ENCODE data around the gene PGA4. TPM values are rescaled to one million over a fixed set of nuclear protein-coding genes. Genes with fewer than 3 reads are reported as not detected.

Gene PGA4
- total RNA-seq, 3 donors from 2014 or later: 1.8 to 8.9 TPM; not detected in 1

DNA sequence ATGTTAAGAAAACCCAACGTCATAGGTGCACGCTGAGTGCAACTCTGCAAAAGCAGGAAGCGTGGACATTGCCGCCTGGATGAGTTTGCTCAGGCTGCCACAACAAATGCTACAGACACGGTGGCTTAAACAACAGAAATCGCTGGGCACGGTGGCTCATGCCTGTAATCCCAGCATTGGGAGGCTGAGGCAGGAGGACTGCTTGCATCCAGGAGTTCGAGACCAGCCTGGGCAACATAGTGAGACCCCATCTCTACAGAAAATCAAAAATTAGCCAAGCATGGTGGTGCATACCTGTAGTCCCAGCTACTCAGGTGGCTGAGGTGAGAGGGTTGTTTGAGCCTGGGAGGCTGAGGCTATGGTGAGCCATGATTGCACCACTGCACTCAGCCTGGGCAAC, 32.2 kb upstream of the PGA4 start:
- no peaks in the 10 kb centered on the region for H3K4me1 ChIP-seq
- no peaks in the 10 kb centered on the region for H3K9me3 ChIP-seq
- H3K27ac ChIP-seq: no peak overlapping the region
- intact Hi-C loops (cut with DNase I; ENCODE audit: low total_unique reads): no loop called here
- DNase-seq (ENCODE audit: low spot score in 2 of 2): no peak
- H3K36me3 ChIP-seq: no peaks in the 10 kb centered on the region
- H3K27me3 ChIP-seq: no peaks in the 10 kb centered on the region
- H3K4me3 ChIP-seq: no peak overlapping the region
- TF ChIP-seq POLR2AphosphoS5 (IDR thresholded peaks at IDR 0.05): no peak
- TF ChIP-seq, protein P1, sequence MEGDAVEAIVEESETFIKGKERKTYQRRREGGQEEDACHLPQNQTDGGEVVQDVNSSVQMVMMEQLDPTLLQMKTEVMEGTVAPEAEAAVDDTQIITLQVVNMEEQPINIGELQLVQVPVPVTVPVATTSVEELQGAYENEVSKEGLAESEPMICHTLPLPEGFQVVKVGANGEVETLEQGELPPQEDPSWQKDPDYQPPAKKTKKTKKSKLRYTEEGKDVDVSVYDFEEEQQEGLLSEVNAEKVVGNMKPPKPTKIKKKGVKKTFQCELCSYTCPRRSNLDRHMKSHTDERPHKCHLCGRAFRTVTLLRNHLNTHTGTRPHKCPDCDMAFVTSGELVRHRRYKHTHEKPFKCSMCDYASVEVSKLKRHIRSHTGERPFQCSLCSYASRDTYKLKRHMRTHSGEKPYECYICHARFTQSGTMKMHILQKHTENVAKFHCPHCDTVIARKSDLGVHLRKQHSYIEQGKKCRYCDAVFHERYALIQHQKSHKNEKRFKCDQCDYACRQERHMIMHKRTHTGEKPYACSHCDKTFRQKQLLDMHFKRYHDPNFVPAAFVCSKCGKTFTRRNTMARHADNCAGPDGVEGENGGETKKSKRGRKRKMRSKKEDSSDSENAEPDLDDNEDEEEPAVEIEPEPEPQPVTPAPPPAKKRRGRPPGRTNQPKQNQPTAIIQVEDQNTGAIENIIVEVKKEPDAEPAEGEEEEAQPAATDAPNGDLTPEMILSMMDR (IDR thresholded peaks at IDR 0.05): no peak
- TF ChIP-seq POLR2A (IDR thresholded peaks at IDR 0.05): no peak

DNA sequence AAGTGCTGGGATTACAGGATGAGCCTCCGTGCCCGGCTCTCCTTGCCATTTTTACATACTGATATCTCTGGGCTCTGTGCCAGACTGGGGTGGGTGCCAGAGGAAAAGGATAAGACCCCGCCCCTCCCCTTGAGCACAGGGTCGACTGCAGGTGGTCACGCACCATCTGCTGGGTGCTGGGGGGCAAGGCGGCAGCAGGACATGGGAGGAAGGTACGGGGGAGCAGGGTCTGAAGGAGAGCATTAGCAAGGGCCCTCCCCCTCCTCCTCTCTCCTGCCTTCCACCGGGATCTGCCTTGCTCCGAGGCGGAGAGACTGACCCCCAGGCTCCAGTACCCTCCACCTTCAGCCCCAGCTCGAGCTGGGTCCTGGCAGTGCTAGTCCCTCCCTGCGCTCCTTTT, 28.6 kb upstream of the PGA4 start:
- no peaks in the 10 kb centered on the region for H3K4me1 ChIP-seq
- no peaks in the 10 kb centered on the region for H3K27me3 ChIP-seq
- no peak overlapping the region for H3K4me3 ChIP-seq
- peaks cover 0 to 5% of the 10 kb centered on the region in 2 donors for H3K9me3 ChIP-seq
- no peak for DNase-seq (ENCODE audit: low spot score in 2 of 2)
- no peak overlapping the region for H3K27ac ChIP-seq
- TF ChIP-seq POLR2AphosphoS5 (IDR thresholded peaks at IDR 0.05) (no peak), POLR2A (IDR thresholded peaks at IDR 0.05) (no peak)
- TF ChIP-seq, protein P1 (IDR thresholded peaks at IDR 0.05): no peak
- intact Hi-C loops (cut with DNase I; ENCODE audit: low total_unique reads): no loop called here
- H3K36me3 ChIP-seq: no peaks in the 10 kb centered on the region

GRCh38 chr11:61194169-61194671, 27.9 kb upstream of the PGA4 start:
- intact Hi-C loops (cut with DNase I; ENCODE audit: low total_unique reads): no loop called here
- Histone ChIP-seq H3K27me3 (no peaks in the 10 kb centered on the region), H3K4me3 (no peak overlapping the region), H3K36me3 (no peaks in the 10 kb centered on the region), H3K9me3 (peaks cover 0 to 9% of the 10 kb centered on the region in 2 donors), H3K4me1 (no peaks in the 10 kb centered on the region), H3K27ac (no peak overlapping the region)
- TF ChIP-seq, protein P1 (IDR thresholded peaks at IDR 0.05): no peak
- no peak for TF ChIP-seq POLR2AphosphoS5 (IDR thresholded peaks at IDR 0.05)
- TF ChIP-seq POLR2A (IDR thresholded peaks at IDR 0.05): no peak
- no peak for DNase-seq (ENCODE audit: low spot score in 2 of 2)

- Histone ChIP-seq H3K9me3 (peaks cover 0 to 9% of the 10 kb centered on the region in 2 donors), H3K27me3 (no peaks in the 10 kb centered on the region), H3K4me1 (no peaks in the 10 kb centered on the region), H3K4me3 (no peak overlapping the region), H3K36me3 (no peaks in the 10 kb centered on the region), H3K27ac (no peak overlapping the region)
- DNase-seq (ENCODE audit: low spot score in 2 of 2): no peak
- TF ChIP-seq POLR2A (IDR thresholded peaks at IDR 0.05) (no peak), POLR2AphosphoS5 (IDR thresholded peaks at IDR 0.05) (no peak)
- TF ChIP-seq, protein P1 (IDR thresholded peaks at IDR 0.05): no peak
- intact Hi-C loops (cut with DNase I; ENCODE audit: low total_unique reads): no loop called here
Observed at GRCh38 chr11:61194981-61195695, 27.0 kb upstream of the PGA4 start.

DNA sequence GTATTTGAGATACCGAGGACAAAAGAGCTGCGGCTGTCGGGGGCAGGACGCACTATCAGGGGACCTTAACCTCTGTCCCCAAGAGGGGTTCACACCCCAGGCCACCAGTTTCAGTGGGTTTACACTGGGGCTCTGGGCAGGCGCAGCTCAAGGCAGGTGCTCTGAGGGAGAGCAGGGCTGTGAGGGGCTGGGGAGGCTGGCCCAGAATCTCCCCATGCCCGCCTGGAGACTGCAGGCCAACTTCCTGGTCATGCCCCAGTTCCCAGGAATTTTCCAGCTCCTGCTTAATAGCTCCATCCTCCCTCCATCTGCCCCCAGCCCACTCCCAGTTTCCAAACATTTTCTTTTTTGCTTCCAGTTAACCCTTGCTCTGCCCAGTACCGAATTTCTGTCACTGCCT, 26.4 kb upstream of the PGA4 start:
- Histone ChIP-seq H3K4me1 (no peaks in the 10 kb centered on the region), H3K4me3 (no peak overlapping the region), H3K9me3 (peaks cover 0 to 9% of the 10 kb centered on the region in 2 donors), H3K27me3 (no peaks in the 10 kb centered on the region), H3K36me3 (no peaks in the 10 kb centered on the region), H3K27ac (no peak overlapping the region)
- intact Hi-C loops (cut with DNase I; ENCODE audit: low total_unique reads): no loop called here
- no peak for TF ChIP-seq POLR2A (IDR thresholded peaks at IDR 0.05)
- TF ChIP-seq, protein P1 (IDR thresholded peaks at IDR 0.05): no peak
- TF ChIP-seq POLR2AphosphoS5 (IDR thresholded peaks at IDR 0.05): no peak
- DNase-seq (ENCODE audit: low spot score in 2 of 2): no peak
